ENCODE results near the gene NHLRC1. TPM values are rescaled to one million over a fixed set of nuclear protein-coding genes. Genes with fewer than 3 reads are reported as not detected.

The NHLRC1 gene
- total and polyA plus RNA-seq, 2 of the 13 experiments (the other 11 are each of a cell fraction or from before 2014, with no cell fraction given), result 0.04 to 0.11 TPM

DNA sequence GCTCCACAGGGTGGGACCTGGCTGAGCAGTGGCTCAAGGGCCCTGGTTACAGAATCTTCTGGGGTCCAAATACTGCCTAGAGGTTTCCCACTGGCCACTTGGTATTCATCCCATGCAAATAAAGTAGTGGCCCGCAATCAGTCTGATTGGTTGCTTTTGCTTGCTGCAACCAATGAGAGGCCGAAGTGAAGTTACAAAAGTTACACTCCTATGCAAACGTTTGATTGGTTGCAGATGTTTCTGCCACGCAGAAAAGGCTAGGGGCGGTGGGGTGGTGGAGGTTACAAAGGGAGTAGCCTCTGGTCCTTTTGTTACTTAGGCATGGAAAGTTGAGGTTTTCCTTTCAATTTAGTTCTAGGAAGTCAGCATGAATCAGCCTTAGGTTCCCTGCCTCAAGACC lies 3.6 kb upstream of the NHLRC1 start:
- ChIA-PET POLR2A (no interaction called here), CTCF (ENCODE audit: low intra/inter-chr PET ratio, low total read pairs) (no interaction called here)
- ATAC-seq, result no peak
- H3K4me1 ChIP-seq (ENCODE audit: insufficient read depth, low read length), result peaks cover 15% of the 10 kb centered on the region
- no peak overlapping the region for H3K27ac ChIP-seq (ENCODE audit: extremely low read length, insufficient read depth, low read length)
- TF ChIP-seq PAF1 (CRISPR knock-in tag; IDR thresholded peaks at IDR 0.05), result no peak
- TF ChIP-seq KDM5B (CRISPR knock-in tag; IDR thresholded peaks at IDR 0.05; ENCODE audit: borderline replicate concordance), result no peak
- TF ChIP-seq ATF1 (CRISPR knock-in tag; IDR thresholded peaks at IDR 0.05), result no peak
- no peak for TF ChIP-seq SALL1 (CRISPR knock-in tag; IDR thresholded peaks at IDR 0.05)
- no peak for TF ChIP-seq HMG20A (CRISPR knock-in tag; IDR thresholded peaks at IDR 0.05; ENCODE audit: borderline replicate concordance)
- TF ChIP-seq KLF9 (CRISPR knock-in tag; IDR thresholded peaks at IDR 0.05; ENCODE audit: low read depth), result no peak
- TF ChIP-seq, protein P1, sequence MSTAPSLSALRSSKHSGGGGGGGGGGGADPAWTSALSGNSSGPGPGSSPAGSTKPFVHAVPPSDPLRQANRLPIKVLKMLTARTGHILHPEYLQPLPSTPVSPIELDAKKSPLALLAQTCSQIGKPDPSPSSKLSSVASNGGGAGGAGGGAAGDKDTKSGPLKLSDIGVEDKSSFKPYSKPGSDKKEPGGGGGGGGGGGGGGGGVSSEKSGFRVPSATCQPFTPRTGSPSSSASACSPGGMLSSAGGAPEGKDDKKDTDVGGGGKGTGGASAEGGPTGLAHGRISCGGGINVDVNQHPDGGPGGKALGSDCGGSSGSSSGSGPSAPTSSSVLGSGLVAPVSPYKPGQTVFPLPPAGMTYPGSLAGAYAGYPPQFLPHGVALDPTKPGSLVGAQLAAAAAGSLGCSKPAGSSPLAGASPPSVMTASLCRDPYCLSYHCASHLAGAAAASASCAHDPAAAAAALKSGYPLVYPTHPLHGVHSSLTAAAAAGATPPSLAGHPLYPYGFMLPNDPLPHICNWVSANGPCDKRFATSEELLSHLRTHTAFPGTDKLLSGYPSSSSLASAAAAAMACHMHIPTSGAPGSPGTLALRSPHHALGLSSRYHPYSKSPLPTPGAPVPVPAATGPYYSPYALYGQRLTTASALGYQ (CRISPR knock-in tag; IDR thresholded peaks at IDR 0.05), result no peak
- TF ChIP-seq SATB2 (CRISPR knock-in tag; IDR thresholded peaks at IDR 0.05), result no peak
- TF ChIP-seq, protein P2, sequence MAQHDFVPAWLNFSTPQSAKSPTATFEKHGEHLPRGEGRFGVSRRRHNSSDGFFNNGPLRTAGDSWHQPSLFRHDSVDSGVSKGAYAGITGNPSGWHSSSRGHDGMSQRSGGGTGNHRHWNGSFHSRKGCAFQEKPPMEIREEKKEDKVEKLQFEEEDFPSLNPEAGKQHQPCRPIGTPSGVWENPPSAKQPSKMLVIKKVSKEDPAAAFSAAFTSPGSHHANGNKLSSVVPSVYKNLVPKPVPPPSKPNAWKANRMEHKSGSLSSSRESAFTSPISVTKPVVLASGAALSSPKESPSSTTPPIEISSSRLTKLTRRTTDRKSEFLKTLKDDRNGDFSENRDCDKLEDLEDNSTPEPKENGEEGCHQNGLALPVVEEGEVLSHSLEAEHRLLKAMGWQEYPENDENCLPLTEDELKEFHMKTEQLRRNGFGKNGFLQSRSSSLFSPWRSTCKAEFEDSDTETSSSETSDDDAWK (CRISPR knock-in tag; IDR thresholded peaks at IDR 0.05), result no peak
- no peak for TF ChIP-seq SCMH1 (CRISPR knock-in tag; IDR thresholded peaks at IDR 0.05; ENCODE audit: borderline replicate concordance)
- no peak for DNase-seq (ENCODE audit: low spot score)
- H4K20me1 ChIP-seq (ENCODE audit: insufficient read depth, low read length), result no peaks in the 10 kb centered on the region
- no peak overlapping the region for H2AFZ ChIP-seq (ENCODE audit: low read length)
- H3K9me3 ChIP-seq (ENCODE audit: low read length), result no peaks in the 10 kb centered on the region
- H3K79me2 ChIP-seq (ENCODE audit: insufficient read depth, low read length), result no peaks in the 10 kb centered on the region
- H3K9ac ChIP-seq (ENCODE audit: insufficient read depth, low read depth, low read length), result no peak overlapping the region
- WGBS (ENCODE audit: low lambda C conversion rate), result 40% methylated on average over 5 of the region's 5 CpGs
- no TSS peak for BruUV-seq (replicated peaks)
- FAIRE-seq, result no peak
- in situ Hi-C loops (cut with HindIII; ENCODE audit: extremely low pct_ligation_motif_present, low pct_unique_long_range_greater_than_20kb) (loop anchor here (10.0 kb wide), 2 partner anchors 291 to 971 kb away; no protein-coding TSS in a partner anchor), intact Hi-C loops (cut with micrococcal nuclease; ENCODE audit: unreplicated experiment) (no loop called here)
- H3K4me3 ChIP-seq (replicated peaks in 1 of 3; ENCODE audit: insufficient read depth in 1 of 3, low read depth in 2 of 3, low read length in 3 of 3), result no peak overlapping the region
- peaks cover 0 to 4% of the 10 kb centered on the region in 2 experiments; a peak in 2 of 5 replicates for H3K36me3 ChIP-seq (replicated peaks in 1 of 2; ENCODE audit: control insufficient read depth in 1 of 2, insufficient read depth in 2 of 2, low read length in 2 of 2)
- no peak overlapping the region for H3K4me2 ChIP-seq (ENCODE audit: low read depth, low read length)
- no peaks in the 10 kb centered on the region; a peak in 1 of 5 replicates for H3K27me3 ChIP-seq (ENCODE audit: control insufficient read depth in 1 of 2, insufficient read depth in 2 of 2, low read length in 2 of 2)
